Central memory CD8-positive, alpha-beta T cell (primary cell): ENCODE data around the gene DIS3.
"Not testable (repeated sequence)": the region's sequence is repeated elsewhere in the genome, so short reads cannot be mapped to it uniquely, and the experiment has no call there.

Experiments
- ATAC-seq: fragments of 150-1000 bp; cut with Tn5 transposase; replicated peaks from 2 replicates; pipeline ENCODE4 v1.10.0; 2022; ENCODE audit warnings: mild to moderate bottlenecking, moderate FRiP score, moderate number of reproducible peaks; ENCODE audit not compliant: poor library complexity, severe bottlenecking; ENCODE audit errors: extremely low read depth
- DNase-seq, 2 donors: peaks; one replicate each; pipeline ENCODE4 v3.0.0; 2021; ENCODE audit warnings: low spot score in 2 of 2
- H3K27ac Mint-ChIP-seq: one replicate; pipeline ENCODE4 v1.8.0; 2022; ENCODE audit warnings: low read depth, mild to moderate bottlenecking, moderate library complexity, mixed read lengths
- H3K27me3 Mint-ChIP-seq: one replicate; pipeline ENCODE4 v1.8.0; 2022; ENCODE audit warnings: mixed read lengths
- H3K36me3 Mint-ChIP-seq: one replicate; pipeline ENCODE4 v1.8.0; 2022; ENCODE audit warnings: mild to moderate bottlenecking, moderate library complexity, mixed read lengths; ENCODE audit not compliant: insufficient read depth
- H3K4me1 Mint-ChIP-seq: one replicate; pipeline ENCODE4 v1.8.0; 2022; ENCODE audit warnings: mixed read lengths
- H3K4me3 Mint-ChIP-seq: one replicate; pipeline ENCODE4 v1.8.0; 2022; ENCODE audit warnings: mild to moderate bottlenecking, moderate library complexity, mixed read lengths
- H3K9me3 Mint-ChIP-seq: one replicate; pipeline ENCODE4 v1.8.0; 2022; ENCODE audit warnings: mixed read lengths

Gene DIS3

DNA sequence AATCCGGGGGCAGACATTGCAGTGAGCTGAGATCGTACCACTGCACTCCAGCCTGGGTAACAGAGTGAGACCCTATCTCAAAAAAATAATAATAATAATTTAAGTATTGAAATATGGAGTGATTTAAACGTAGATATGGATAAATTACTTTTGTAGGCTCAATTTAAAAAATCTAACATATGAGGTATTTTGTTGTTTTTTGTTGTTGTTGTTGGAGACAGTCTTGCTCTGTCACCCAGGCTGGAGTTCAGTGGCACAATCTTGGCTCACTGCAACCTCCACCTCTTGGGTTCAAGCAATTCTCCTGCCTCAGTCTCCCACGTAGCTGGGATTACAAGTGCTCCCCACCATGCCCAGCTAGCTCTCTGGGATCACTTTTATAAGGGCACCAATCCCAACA, 3.0 kb upstream of the DIS3 start:
- Mint-ChIP-seq H3K4me1 (peaks cover 55% of the 10 kb centered on the region), H3K4me3 (peak overlapping the region; percentile 38), H3K36me3 (peaks cover 21% of the 10 kb centered on the region)
- not testable (repeated sequence) for ATAC-seq, H3K27me3 Mint-ChIP-seq, H3K9me3 Mint-ChIP-seq, H3K27ac Mint-ChIP-seq, DNase-seq

DNA sequence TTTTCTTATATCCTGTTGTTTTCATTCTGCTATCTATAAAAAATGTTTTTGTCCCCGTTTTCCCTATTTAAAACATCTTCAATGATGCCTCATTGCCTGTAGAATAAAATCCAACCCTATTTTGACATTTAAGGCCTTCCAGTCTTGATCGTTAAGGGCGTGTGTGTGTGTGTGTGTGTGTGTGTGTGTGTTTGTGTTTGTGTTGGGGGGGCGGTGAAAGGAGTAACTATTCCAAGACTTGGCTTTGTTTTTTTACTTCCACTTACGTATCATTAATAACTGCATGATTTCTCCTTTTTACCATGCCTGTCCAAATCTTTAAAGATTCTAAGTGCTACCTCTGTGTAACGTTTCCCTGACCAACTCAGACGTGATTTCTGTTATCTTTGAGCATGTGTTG, 1.0 kb upstream of the DIS3 start:
- Mint-ChIP-seq H3K36me3 (peaks cover 29% of the 10 kb centered on the region), H3K4me3 (peak overlapping the region; percentile 100)

DNA sequence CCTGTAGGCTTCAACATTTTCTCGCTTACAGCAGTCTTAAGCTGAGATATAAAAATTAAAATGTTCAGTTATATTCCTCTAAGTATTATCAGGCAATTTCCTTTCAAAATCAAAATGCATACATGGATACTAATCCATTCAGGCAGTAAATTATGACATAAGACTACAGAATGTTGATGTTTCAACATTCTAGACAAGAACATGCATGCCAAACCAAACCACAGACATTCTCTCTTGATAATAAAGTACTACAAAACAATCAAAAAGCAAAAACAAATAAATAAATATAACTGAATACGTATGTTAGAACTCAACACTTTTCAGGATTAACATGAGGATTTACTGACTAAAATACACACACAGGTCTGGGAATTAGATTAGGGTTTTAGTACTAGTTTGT, 7.7 kb downstream of the DIS3 start:
- Mint-ChIP-seq H3K9me3 (no peaks in the 10 kb centered on the region), H3K27me3 (no peaks in the 10 kb centered on the region), H3K4me3 (no peak overlapping the region), H3K27ac (no peak overlapping the region), H3K36me3 (peaks cover 72% of the 10 kb centered on the region), H3K4me1 (peaks cover 23% of the 10 kb centered on the region)
- no peak for ATAC-seq
- DNase-seq, result no peak

More for the DNA sequence above, 1.0 kb upstream of the DIS3 start:
- peak overlapping the region; percentile 98 for H3K27ac Mint-ChIP-seq
- no peaks in the 10 kb centered on the region for H3K27me3 Mint-ChIP-seq
- peaks cover 63% of the 10 kb centered on the region for H3K4me1 Mint-ChIP-seq
- H3K9me3 Mint-ChIP-seq, result no peaks in the 10 kb centered on the region
- no peak for DNase-seq
- no peak for ATAC-seq

GRCh38 chr13:72763411-72763810, 18.3 kb downstream of the DIS3 start:
- ATAC-seq, result no peak
- Mint-ChIP-seq H3K36me3 (peaks cover 73% of the 10 kb centered on the region), H3K4me1 (no peaks in the 10 kb centered on the region)

GRCh38 chr13:72760189-72760588, 21.5 kb downstream of the DIS3 start:
- Mint-ChIP-seq H3K27me3 (no peaks in the 10 kb centered on the region), H3K4me3 (no peak overlapping the region), H3K4me1 (no peaks in the 10 kb centered on the region), H3K36me3 (peaks cover 69% of the 10 kb centered on the region), H3K9me3 (no peaks in the 10 kb centered on the region), H3K27ac (no peak overlapping the region)
- DNase-seq (no peak), ATAC-seq (no peak)

More at GRCh38 chr13:72763411-72763810, 18.3 kb downstream of the DIS3 start:
- H3K4me3 Mint-ChIP-seq, result no peak overlapping the region
- no peaks in the 10 kb centered on the region for H3K9me3 Mint-ChIP-seq
- H3K27ac Mint-ChIP-seq, result no peak overlapping the region
- no peak for DNase-seq
- H3K27me3 Mint-ChIP-seq, result no peaks in the 10 kb centered on the region

DNA sequence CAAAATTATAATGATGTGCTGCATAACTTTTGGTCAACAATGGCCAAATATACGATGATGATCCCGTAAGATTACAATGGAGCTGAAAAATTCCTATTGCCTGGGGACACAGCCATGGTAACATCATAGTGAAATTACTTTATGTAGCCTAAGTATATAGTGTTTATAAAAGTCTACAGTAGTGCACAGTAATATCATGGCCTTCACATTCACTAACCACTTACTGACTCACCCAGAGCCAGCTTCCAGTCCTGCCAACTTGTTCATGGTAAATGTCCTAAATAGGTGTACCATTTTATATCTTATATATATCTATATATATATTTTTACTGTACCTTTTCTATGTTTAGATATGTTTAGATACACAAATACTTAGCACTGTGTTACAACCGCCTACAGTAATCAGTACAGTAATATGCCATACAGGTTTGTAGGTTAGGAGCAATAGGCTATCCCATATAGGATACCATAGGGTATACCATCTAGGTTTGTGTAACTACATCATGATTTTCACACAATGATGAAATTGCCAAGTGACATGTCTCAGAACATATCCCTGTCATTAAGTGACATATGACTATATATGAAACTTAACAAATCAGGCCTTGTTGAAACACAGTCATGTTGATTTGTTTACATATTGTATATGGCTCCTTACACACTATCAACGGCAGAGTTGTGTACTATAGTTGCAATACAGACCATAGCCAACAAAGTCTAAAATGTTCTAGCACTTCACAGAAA, 23.7 kb downstream of the DIS3 start:
- no peak overlapping the region for H3K4me3 Mint-ChIP-seq
- no peak for ATAC-seq
- H3K27me3 Mint-ChIP-seq, result no peaks in the 10 kb centered on the region
- H3K4me1 Mint-ChIP-seq, result no peaks in the 10 kb centered on the region
- no peak for DNase-seq
- peaks cover 57% of the 10 kb centered on the region for H3K36me3 Mint-ChIP-seq
- no peaks in the 10 kb centered on the region for H3K9me3 Mint-ChIP-seq
- no peak overlapping the region for H3K27ac Mint-ChIP-seq

- Mint-ChIP-seq H3K9me3 (peaks cover 9% of the 10 kb centered on the region), H3K4me1 (peaks cover 31% of the 10 kb centered on the region), H3K27ac (no peak overlapping the region), H3K27me3 (no peaks in the 10 kb centered on the region), H3K4me3 (no peak overlapping the region), H3K36me3 (peaks cover 41% of the 10 kb centered on the region)
- no peak for DNase-seq
- ATAC-seq, result no peak
Observed at GRCh38 chr13:72754111-72754510, 27.6 kb downstream of the DIS3 start.

DNA sequence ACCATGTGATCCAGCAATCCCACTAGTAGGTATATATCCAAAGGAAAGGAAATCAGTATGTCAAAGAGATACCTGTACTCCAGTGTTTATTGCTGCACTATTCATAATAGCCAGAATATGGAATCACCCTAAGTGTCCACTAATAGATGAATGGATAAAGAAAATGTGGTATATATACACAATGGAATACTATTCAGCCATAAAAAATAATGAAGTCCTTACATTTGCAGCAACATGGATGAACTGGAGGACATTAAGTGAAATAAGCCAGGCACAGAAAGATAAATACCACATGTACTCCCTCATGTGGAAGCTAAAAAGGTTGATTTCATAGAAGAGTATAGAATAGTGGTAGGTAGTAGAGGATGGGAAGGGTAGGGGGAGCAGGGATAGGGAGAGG, 30.5 kb downstream of the DIS3 start:
- DNase-seq (no peak), ATAC-seq (no peak)
- peak overlapping the region; percentile 11 for H3K27ac Mint-ChIP-seq
- H3K36me3 Mint-ChIP-seq, result peaks cover 29% of the 10 kb centered on the region
- H3K4me3 Mint-ChIP-seq, result no peak overlapping the region
- H3K27me3 Mint-ChIP-seq, result no peaks in the 10 kb centered on the region
- H3K4me1 Mint-ChIP-seq, result peaks cover 44% of the 10 kb centered on the region
- peaks cover 9% of the 10 kb centered on the region for H3K9me3 Mint-ChIP-seq

GRCh38 chr13:72745260-72745659, 36.4 kb downstream of the DIS3 start:
- H3K27ac Mint-ChIP-seq, result no peak overlapping the region
- ATAC-seq (no peak), DNase-seq (no peak)
- H3K27me3 Mint-ChIP-seq, result no peaks in the 10 kb centered on the region
- H3K36me3 Mint-ChIP-seq, result peaks cover 18% of the 10 kb centered on the region
- no peaks in the 10 kb centered on the region for H3K9me3 Mint-ChIP-seq
- H3K4me1 Mint-ChIP-seq, result peaks cover 31% of the 10 kb centered on the region
- no peak overlapping the region for H3K4me3 Mint-ChIP-seq

DNA sequence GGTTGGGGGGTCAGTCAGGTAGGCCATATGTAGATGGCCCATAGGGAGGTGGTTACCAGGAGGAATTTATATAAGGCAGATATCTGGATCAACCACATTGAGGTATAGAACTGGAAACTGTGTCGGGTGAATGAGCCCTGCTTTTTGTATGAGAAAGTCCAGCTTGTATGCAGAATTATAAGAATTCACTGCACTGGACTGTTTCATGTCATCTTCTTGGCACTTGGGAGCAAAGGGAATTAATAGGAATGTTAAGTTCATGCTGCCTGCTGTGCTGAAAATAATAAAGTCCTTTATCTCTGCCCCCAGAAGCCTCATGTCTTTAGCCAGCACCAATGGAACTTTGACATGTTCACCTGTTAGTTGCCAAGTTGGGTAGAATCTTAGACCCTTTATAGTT, 41.7 kb downstream of the DIS3 start:
- H3K9me3 Mint-ChIP-seq, result no peaks in the 10 kb centered on the region
- no peak overlapping the region for H3K27ac Mint-ChIP-seq
- H3K27me3 Mint-ChIP-seq, result no peaks in the 10 kb centered on the region
- DNase-seq (no peak), ATAC-seq (no peak)
- peaks cover 11% of the 10 kb centered on the region for H3K4me1 Mint-ChIP-seq
- no peak overlapping the region for H3K4me3 Mint-ChIP-seq
- peaks cover 22% of the 10 kb centered on the region for H3K36me3 Mint-ChIP-seq

- no peak for DNase-seq
- no peak overlapping the region for H3K4me3 Mint-ChIP-seq
- peaks cover 11% of the 10 kb centered on the region for H3K4me1 Mint-ChIP-seq
- peaks cover 22% of the 10 kb centered on the region for H3K36me3 Mint-ChIP-seq
- H3K27me3 Mint-ChIP-seq, result no peaks in the 10 kb centered on the region
- no peak for ATAC-seq
- no peaks in the 10 kb centered on the region for H3K9me3 Mint-ChIP-seq
- no peak overlapping the region for H3K27ac Mint-ChIP-seq
Observed at GRCh38 chr13:72737033-72737432, 44.7 kb downstream of the DIS3 start.

DNA sequence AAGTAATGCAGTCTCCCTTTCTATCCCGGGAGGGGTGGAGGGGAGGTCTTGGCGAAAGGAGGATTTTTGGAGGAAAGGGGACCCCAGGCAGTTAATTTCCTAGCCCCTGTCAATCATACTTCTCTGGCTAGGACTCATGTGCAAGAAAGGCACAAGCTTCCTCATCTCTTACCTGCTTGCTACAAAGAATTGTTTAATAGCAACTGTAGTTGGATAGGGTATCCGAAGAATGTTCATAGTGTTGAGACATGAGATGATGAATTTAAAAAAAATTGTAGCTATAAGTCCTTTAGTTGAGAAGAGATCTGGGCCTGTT, 53.5 kb downstream of the DIS3 start:
- Mint-ChIP-seq H3K4me3 (peak overlapping the region; percentile 92), H3K36me3 (peaks cover 21% of the 10 kb centered on the region), H3K9me3 (no peaks in the 10 kb centered on the region), H3K27ac (peak overlapping the region; percentile 85), H3K27me3 (no peaks in the 10 kb centered on the region), H3K4me1 (peaks cover 30% of the 10 kb centered on the region)
- ATAC-seq (no peak), DNase-seq (no peak)

- Mint-ChIP-seq H3K36me3 (peaks cover 19% of the 10 kb centered on the region), H3K4me3 (peak within 1 kb of the TSS; percentile 92), H3K9me3 (no peaks in the 10 kb centered on the region), H3K27ac (peak within 1 kb of the TSS; percentile 85), H3K4me1 (peaks cover 36% of the 10 kb centered on the region), H3K27me3 (no peaks in the 10 kb centered on the region)
- ATAC-seq (peak; percentile 94), DNase-seq (peak; percentile 89 to 92)
Observed at GRCh38 chr13:72727417-72728289, 54.0 kb downstream of the DIS3 start, which contains the start of the genes BORA and MZT1. BORA (plus strand) TSS chr13:72727923; CDS start chr13:72728941, 1,018 bp downstream. MZT1 (minus strand) TSS chr13:72727629; CDS start chr13:72727602, 27 bp downstream.
